Ovary (tissue), 9 donors: ENCODE data around the gene HEPN1. TPM values are rescaled to one million over a fixed set of nuclear protein-coding genes. Genes with fewer than 3 reads are reported as not detected.

Source experiments
- DNase-seq, 5 donors: peaks; one replicate each; pipeline ENCODE4 v3.0.0-alpha.2; 2019 to 2020
- H3K27ac ChIP-seq, 2 donors: fragments of 200-600 bp; one replicate each; pipeline versions ENCODE4 v1.5.1 to v1.8.0; 2019 to 2022
- H3K27me3 ChIP-seq: fragments of 200-600 bp; one replicate; pipeline ENCODE4 v1.8.0; 2022
- H3K36me3 ChIP-seq: fragments of 200-600 bp; sonication (generic); one replicate; pipeline ENCODE4 v1.5.1; 2019
- H3K4me1 ChIP-seq: one replicate; pipeline ENCODE4 v1.8.1; 2013; ENCODE audit warnings: mild to moderate bottlenecking, moderate library complexity; ENCODE audit not compliant: insufficient read depth
- H3K4me3 ChIP-seq: fragments of 200-600 bp; sonication (generic); one replicate; pipeline ENCODE4 v1.5.1; 2017
- H3K9me3 ChIP-seq, 2 donors: fragments of 200-600 bp in 1 of 2; sonication (generic) in 1 of 2; one replicate each; pipeline versions ENCODE4 v1.5.1 to v1.8.1; 2013 to 2019; ENCODE audit warnings: mild to moderate bottlenecking in 1 of 2, moderate library complexity in 1 of 2
- EP300 ChIP-seq: sonication (generic); formaldehyde crosslinking; IDR thresholded peaks from one replicate; pipeline ENCODE4 v1.6.1; 2017; ENCODE audit warnings: antibody characterized with exemption
- POLR2A ChIP-seq: fragments of 450-650 bp; IDR thresholded peaks from one replicate; pipeline ENCODE4 v1.6.1; 2017; ENCODE audit warnings: antibody characterized with exemption, mild to moderate bottlenecking, moderate library complexity
- WGBS, 3 donors: extraction: QIAGEN DNeasy Blood & Tissue Kit in 1 of 3; methylation state at CpG; one replicate each; pipeline versions ENCODE4 v1.1.5 to v1.1.7; 2013 to 2017; 5-methylcytosine and 5-hydroxymethylcytosine counted together
- intact Hi-C, 4 donors: fragments of 100-400 bp; cut with DNase I; formaldehyde crosslinking; loops; one replicate each; pipeline versions ENCODE4 v1.11.0 to v1.15.1; 2022 to 2023
- polyA plus RNA-seq, 2 donors: library from polyadenylated mRNA; stranded (reverse); fragments of 200-250 nt in 1 of 2; fragments of 350-450 nt in 1 of 2; fragmentation: Illumina TruSeq in 1 of 2; extraction: RNeasy Lipid Tissue Mini Kit (QIAGEN cat#74804) in 1 of 2; gene quantifications; one replicate each; pipeline ENCODE4 v1.2.3, GENCODE V29; 2013 to 2014
- total RNA-seq, 7 donors: library from RNA; depleted of rRNA in 2 of 7; stranded (reverse); fragments of >200 nt in 2 of 7; fragmentation: NEBNext Ultra II Directional in 3 of 7; extraction: Animal tissue kit (Norgen Biotek cat#: 25700) in 3 of 7; gene quantifications; one replicate each; pipeline versions ENCODE4 v1.1.0 to v1.2.4, GENCODE V29; 2016 to 2023
- TF ChIP-seq, protein P1 (sequence below), 3 donors: fragments of 450-650 bp in 2 of 3; fragments of 200-600 bp in 1 of 3; IDR thresholded peaks; one replicate each; pipeline versions ENCODE4 v1.5.1 to v1.8.0; 2016 to 2022; ENCODE audit warnings: antibody characterized with exemption in 3 of 3, mild to moderate bottlenecking in 1 of 3
- donor health status: DM: no; HTN: no; CAD: no; lungs with moderate emphysema.
- donor health status: DM: no; HTN: no; CAD: no.
- donor health status: Bipolar disorder and iron deficiency.
- donor health status: DM: yes; HTN: yes; CAD: no.
- donor health status: DM: no; HTN: no; CAD: no.
- donor health status: DM: yes; HTN: yes; CAD: no.

The HEPN1 gene
- total and polyA plus RNA-seq, 9 donors = 0.24 to 0.48 TPM; not detected in 7

DNA sequence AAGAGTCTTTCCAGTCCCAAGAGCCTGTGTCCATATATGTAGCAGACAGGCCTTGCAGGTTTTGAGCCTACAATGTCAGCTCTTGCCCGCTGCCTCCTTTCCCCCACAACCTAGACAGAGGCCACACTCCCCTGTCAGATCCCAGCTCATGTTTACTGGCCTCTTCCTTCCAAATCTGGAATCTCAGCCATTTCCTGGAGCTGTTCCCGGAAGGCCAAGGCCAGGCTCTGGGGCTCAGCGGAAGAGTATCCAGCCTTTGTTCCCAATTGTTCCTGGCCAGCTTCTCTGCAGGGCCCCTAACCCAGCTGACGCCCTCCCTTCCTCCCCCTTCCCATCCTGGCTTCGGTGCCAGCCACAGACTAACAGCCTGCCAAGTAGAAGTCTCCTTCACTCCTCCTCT lies 20.3 kb upstream of the HEPN1 start:
- Histone ChIP-seq H3K4me3 (no peak overlapping the region), H3K27ac (peak overlapping the region; percentile 18 to 83), H3K4me1 (peaks cover 41% of the 10 kb centered on the region), H3K36me3 (no peaks in the 10 kb centered on the region), H3K9me3 (no peaks in the 10 kb centered on the region), H3K27me3 (no peaks in the 10 kb centered on the region)
- 4 to 6% (median 6%) methylated on average over 5 of the region's 5 CpGs for WGBS, 3 donors
- peak; percentile 89 to 93 (median 91) for DNase-seq
- TF ChIP-seq, protein P1, sequence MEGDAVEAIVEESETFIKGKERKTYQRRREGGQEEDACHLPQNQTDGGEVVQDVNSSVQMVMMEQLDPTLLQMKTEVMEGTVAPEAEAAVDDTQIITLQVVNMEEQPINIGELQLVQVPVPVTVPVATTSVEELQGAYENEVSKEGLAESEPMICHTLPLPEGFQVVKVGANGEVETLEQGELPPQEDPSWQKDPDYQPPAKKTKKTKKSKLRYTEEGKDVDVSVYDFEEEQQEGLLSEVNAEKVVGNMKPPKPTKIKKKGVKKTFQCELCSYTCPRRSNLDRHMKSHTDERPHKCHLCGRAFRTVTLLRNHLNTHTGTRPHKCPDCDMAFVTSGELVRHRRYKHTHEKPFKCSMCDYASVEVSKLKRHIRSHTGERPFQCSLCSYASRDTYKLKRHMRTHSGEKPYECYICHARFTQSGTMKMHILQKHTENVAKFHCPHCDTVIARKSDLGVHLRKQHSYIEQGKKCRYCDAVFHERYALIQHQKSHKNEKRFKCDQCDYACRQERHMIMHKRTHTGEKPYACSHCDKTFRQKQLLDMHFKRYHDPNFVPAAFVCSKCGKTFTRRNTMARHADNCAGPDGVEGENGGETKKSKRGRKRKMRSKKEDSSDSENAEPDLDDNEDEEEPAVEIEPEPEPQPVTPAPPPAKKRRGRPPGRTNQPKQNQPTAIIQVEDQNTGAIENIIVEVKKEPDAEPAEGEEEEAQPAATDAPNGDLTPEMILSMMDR (IDR thresholded peaks at IDR 0.05) = no peak
- TF ChIP-seq EP300 = no peak
- TF ChIP-seq POLR2A = no peak
- intact Hi-C loops = no loop called here

DNA sequence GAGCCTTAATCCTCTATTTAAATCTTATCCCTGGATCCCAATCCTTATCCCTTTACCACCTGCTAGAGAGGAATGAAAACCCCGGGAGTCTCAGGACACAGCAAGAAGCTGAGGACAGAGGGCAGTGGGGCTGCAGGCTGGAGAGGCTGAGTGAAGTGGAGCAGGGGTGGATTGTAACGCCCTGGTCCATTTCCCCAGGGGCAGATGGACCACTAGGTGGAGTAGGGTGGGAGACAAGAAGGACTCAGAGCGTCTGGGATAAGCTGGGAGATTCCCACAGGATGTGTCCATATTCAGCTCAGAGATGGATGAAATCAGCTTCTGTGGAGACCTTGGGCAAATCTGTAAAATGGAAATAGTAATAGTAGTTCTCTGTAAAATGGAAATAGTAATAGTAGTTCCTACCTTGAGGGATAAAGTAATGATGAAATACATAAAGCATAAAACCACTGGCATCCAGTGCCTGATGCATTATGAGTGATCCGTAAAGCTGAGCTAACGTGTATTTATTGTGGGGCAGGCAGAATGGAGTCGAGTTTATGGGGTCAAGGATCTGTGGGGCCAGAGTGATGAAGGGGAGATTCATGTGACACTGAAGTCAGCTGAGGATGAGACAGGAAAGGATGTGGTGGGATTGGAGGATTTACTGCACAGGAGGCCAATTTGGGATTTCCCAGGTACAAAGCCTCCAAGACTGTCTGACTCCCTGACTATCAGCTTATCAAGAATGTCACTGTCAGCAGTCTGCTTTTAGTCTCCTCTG lies 19.5 kb upstream of the HEPN1 start:
- no peaks in the 10 kb centered on the region for H3K27me3 ChIP-seq
- H3K4me1 ChIP-seq = peaks cover 32% of the 10 kb centered on the region
- intact Hi-C loops = no loop called here
- H3K9me3 ChIP-seq = no peaks in the 10 kb centered on the region
- DNase-seq = peak in 2 of 5 donors; percentile 16 to 33
- WGBS, 3 donors = 48 to 56% (median 54%) methylated on average over 6 of the region's 6 CpGs
- H3K4me3 ChIP-seq = no peak overlapping the region
- H3K27ac ChIP-seq = peak overlapping the region in 1 of 2 donors; percentile 83
- no peak for TF ChIP-seq POLR2A
- no peak for TF ChIP-seq EP300
- TF ChIP-seq, protein P1 (IDR thresholded peaks at IDR 0.05) = no peak
- H3K36me3 ChIP-seq = no peaks in the 10 kb centered on the region

DNA sequence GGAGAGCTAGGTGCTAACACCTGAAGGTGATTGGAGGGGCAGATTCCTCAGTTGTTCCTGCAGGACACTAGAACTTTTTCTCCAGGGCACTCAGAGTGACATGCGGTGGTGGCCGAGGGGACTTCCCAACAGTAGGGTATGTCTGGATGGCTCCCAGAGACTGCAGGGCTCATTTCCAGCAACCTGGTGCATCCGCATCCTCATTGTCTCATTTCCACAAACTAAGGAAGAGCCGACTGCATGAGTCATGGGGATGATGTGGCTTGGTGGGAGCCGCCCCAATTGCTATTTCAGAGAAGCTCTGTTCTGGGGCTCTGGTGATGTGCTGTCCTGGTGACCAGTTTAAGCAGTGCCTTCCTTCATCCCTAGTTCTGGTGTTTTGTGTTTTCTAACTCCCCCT lies 18.6 kb upstream of the HEPN1 start:
- WGBS, 3 donors = 42 to 63% (median 57%) methylated on average over 5 of the region's 5 CpGs
- peak overlapping the region in 1 of 2 donors; percentile 83 for H3K27ac ChIP-seq
- DNase-seq = peak in 3 of 5 donors; percentile 42 to 75 (median 52)
- TF ChIP-seq EP300 (no peak), POLR2A (no peak)
- TF ChIP-seq, protein P1 (IDR thresholded peaks at IDR 0.05) = no peak
- H3K4me1 ChIP-seq = peaks cover 28% of the 10 kb centered on the region
- no peaks in the 10 kb centered on the region for H3K9me3 ChIP-seq
- no peaks in the 10 kb centered on the region for H3K27me3 ChIP-seq
- no peaks in the 10 kb centered on the region for H3K36me3 ChIP-seq
- no peak overlapping the region for H3K4me3 ChIP-seq
- intact Hi-C loops = no loop called here

DNA sequence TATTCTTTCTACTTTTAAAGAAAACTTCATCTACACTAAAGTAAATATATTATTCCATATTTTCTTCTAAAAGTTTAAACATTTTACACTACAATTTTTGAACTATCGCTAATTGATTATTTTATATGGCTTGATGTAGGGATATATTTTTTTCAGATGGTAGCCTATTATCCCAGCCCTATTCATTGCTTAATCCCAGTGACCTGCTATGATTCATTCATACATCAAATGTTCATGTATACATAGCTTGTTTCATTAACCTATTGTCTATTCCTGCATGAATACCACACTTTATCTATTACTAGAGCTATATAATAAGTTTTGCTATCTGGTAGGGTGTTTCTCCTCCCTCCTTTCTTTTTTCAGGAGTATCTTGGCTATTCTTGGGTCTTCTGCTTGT lies 16.4 kb upstream of the HEPN1 start:
- no peak for DNase-seq
- 94 to 100% (median 98%) methylated on average over 1 of the region's 1 CpG for WGBS, 3 donors
- Histone ChIP-seq H3K4me1 (peaks cover 20% of the 10 kb centered on the region), H3K9me3 (no peaks in the 10 kb centered on the region), H3K27ac (no peak overlapping the region), H3K27me3 (no peaks in the 10 kb centered on the region), H3K36me3 (no peaks in the 10 kb centered on the region), H3K4me3 (no peak overlapping the region)
- TF ChIP-seq EP300 = no peak
- TF ChIP-seq, protein P1 (IDR thresholded peaks at IDR 0.05) = no peak
- TF ChIP-seq POLR2A = no peak
- intact Hi-C loops = no loop called here
